Cardiac septum (tissue), 1 donor: ENCODE data around the gene PSMD12. TPM values are rescaled to one million over a fixed set of nuclear protein-coding genes. Genes with fewer than 3 reads are reported as not detected.
A peak's percentile ranks its signal among the peaks of the same experiment; 100 is the strongest.
"Not testable (repeated sequence)": the region's sequence is repeated elsewhere in the genome, so short reads cannot be mapped to it uniquely, and the experiment has no call there.

Experiments
- DNase-seq: peaks from one replicate; pipeline ENCODE4 v3.0.0-alpha.2; 2020; ENCODE audit warnings: low spot score
- intact Hi-C: fragments of 100-400 bp; cut with DNase I; formaldehyde crosslinking; loops from one replicate; pipeline ENCODE4 v1.14.0; 2022
- total RNA-seq: library from RNA; stranded (reverse); fragmentation: NEBNext Ultra II Directional; extraction: Animal tissue kit (Norgen Biotek cat#: 25700); gene quantifications from one replicate; pipeline ENCODE4 v1.2.1, GENCODE V29; 2021
- donor health status: DM: no; HTN: no; CAD: no.

The PSMD12 gene
- total RNA-seq, 1 donor from 2014 or later: 43.4 TPM

- intact Hi-C loops: loop anchor here (10.0 kb wide), 1 partner anchor 121 kb away; the partner anchor contains the start of gene HELZ
Measured at GRCh38 chr17:67365738-67366192, 612 bp downstream of the PSMD12 start.

GRCh38 chr17:67364847-67365737 lies 1.3 kb downstream of the PSMD12 start:
- DNase-seq: no peak
- intact Hi-C loops: loop anchor here (10.0 kb wide), 1 partner anchor 120 kb away; the partner anchor contains the start of gene HELZ

More at GRCh38 chr17:67365738-67366192, 612 bp downstream of the PSMD12 start:
- DNase-seq: no peak

- DNase-seq: no peak
- intact Hi-C loops: loop anchor here (10.0 kb wide), 1 partner anchor 117 kb away; the partner anchor contains the start of gene HELZ
Measured at GRCh38 chr17:67362173-67362572, 4.2 kb downstream of the PSMD12 start.

GRCh38 chr17:67360880-67361279 lies 5.5 kb downstream of the PSMD12 start:
- intact Hi-C loops: loop anchor here (10.0 kb wide), 1 partner anchor 116 kb away; the partner anchor contains the start of gene HELZ
- DNase-seq: no peak

- no peak for DNase-seq
- intact Hi-C loops: loop anchor here (10.0 kb wide), 1 partner anchor 115 kb away; the partner anchor contains the start of gene HELZ
Measured at GRCh38 chr17:67359960-67360791, 6.2 kb downstream of the PSMD12 start.

GRCh38 chr17:67358612-67359011 lies 7.8 kb downstream of the PSMD12 start:
- DNase-seq: no peak
- intact Hi-C loops: no loop called here

GRCh38 chr17:67353929-67354574 lies 12.3 kb downstream of the PSMD12 start:
- no peak for DNase-seq
- intact Hi-C loops: no loop called here

GRCh38 chr17:67353161-67353560 lies 13.2 kb downstream of the PSMD12 start:
- intact Hi-C loops: no loop called here

GRCh38 chr17:67349420-67349819 lies 17.0 kb downstream of the PSMD12 start:
- DNase-seq: no peak
- intact Hi-C loops: no loop called here

More at GRCh38 chr17:67353161-67353560, 13.2 kb downstream of the PSMD12 start:
- no peak for DNase-seq

GRCh38 chr17:67347826-67348225 lies 18.6 kb downstream of the PSMD12 start:
- intact Hi-C loops: no loop called here
- no peak for DNase-seq

GRCh38 chr17:67343237-67343636 lies 23.1 kb downstream of the PSMD12 start:
- peak; percentile 5 for DNase-seq
- intact Hi-C loops: no loop called here

GRCh38 chr17:67338353-67338752 lies 28.0 kb downstream of the PSMD12 start:
- intact Hi-C loops: not testable (repeated sequence)

GRCh38 chr17:67336859-67337258 lies 29.5 kb downstream of the PSMD12 start:
- intact Hi-C loops: no loop called here
- DNase-seq: peak; percentile 24

More at GRCh38 chr17:67338353-67338752, 28.0 kb downstream of the PSMD12 start:
- DNase-seq: peak; percentile 2

- DNase-seq: no peak
- intact Hi-C loops: no loop called here
Measured at GRCh38 chr17:67335245-67335835, 31.0 kb downstream of the PSMD12 start.

- DNase-seq, intact Hi-C loops: not testable (repeated sequence)
Measured at GRCh38 chr17:67332162-67332508, 34.2 kb downstream of the PSMD12 start.

- DNase-seq: peak; percentile 44
- intact Hi-C loops: not testable (repeated sequence)
Measured at GRCh38 chr17:67331381-67332161, 34.8 kb downstream of the PSMD12 start.

GRCh38 chr17:67328026-67328425 lies 38.4 kb downstream of the PSMD12 start:
- no peak for DNase-seq
- intact Hi-C loops: no loop called here
